Stimulated activated CD4-positive, alpha-beta T cell treated with anti-CD3 and anti-CD28 coated beads, Interleukin-1b, Interleukin-23, amount 100 ng/mL, for 24 hours (primary cell): ENCODE data around the gene RHEB.
A peak's percentile ranks its signal among the peaks of the same experiment; 100 is the strongest.

Experiments
- DNase-seq, 4 experiments: peaks; one replicate each; pipeline ENCODE4 v3.0.0-alpha.2; 2020; ENCODE audit warnings: low read depth in 4 of 4, low spot score in 1 of 4

Gene RHEB

DNA sequence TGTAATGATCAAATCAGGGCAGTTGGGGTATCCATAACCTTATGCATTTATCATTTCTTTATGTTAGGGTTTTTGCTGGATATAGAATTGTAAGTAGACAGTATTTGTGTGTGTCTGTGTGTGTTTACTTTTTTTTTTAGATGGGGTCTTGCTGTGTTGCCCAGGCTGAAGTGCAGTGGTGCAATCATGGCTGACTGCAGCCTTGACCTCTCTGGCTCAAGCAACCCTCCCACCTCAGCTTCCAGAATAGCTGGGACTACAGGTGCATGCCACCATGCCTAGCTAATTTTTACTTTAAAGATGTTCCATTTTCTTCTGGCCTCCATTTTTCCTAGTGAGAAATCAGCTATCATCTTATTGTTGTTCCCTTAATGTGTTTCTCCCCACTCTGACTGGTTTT lies 10.1 kb upstream of the RHEB start:
- DNase-seq: no peak

DNA sequence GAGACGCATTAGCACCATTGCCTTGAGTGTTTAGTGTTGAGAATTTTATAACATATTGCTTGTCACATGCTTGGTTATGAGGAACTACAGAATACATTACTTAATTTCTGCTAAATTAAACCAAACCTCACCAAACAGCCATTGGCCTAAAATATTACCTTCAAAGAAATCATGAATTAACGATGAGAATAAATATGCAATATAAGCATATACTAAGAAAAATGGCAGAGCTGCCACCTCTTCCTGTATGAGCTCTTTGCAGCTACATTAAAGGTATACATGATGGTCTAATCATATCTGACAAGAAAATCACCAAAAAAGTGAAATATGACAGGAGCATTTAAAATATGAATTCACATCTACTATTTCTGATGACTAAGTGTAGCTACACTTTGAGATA lies 5.2 kb upstream of the RHEB start:
- no peak for DNase-seq

GRCh38 chr7:151524331-151524730 lies 4.6 kb upstream of the RHEB start:
- no peak for DNase-seq

GRCh38 chr7:151520419-151521261 lies 945 bp upstream of the RHEB start:
- DNase-seq: peak in 3 of 4 experiments; percentile 12 to 24 (median 23)

DNA sequence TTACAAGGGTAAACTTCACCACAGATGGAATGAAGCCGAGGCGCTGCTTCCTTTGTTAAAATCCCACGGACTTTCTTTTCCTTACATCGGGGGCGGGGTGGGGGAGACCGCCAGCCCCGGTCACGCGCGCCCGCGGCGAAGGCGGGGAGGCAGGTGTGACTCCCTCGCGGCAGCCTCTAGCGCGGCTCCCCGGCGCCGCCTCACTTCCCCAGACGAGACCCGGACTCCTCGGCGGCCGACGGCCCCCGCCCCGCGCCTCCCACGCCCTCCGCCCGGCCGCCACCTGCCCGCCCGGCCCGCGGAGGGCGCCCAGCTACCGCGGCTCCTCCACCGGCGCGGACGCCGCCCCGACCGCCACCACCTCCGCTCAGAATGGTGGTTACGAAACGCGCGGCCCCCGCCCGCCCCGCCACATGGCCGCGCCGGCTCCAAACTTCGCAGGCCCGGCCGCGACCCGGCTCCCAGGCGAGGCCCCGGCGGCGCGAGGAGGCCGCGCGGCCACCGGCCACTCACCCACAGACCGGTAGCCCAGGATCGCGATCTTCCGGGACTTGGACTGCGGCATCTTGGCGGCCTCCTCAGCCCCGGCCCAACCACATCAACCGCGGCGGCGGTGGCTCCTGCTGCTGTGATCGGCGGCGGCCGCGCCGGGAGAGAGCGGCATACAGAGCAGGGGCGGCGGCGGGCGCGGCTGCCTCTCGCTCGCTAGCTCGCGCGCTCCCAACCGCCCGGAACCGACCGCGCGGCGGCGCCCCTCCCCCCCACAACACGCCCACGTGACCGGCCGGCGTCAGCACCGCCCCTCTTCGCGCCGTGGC lies 539 bp downstream of the RHEB start:
- peak; percentile 15 to 43 (median 32) for DNase-seq

- DNase-seq: peak; percentile 24 to 42 (median 32)
These were observed 1.4 kb downstream of the RHEB start for GRCh38 chr7:151518105-151518946.

GRCh38 chr7:151517601-151518104 lies 2.0 kb downstream of the RHEB start:
- no peak for DNase-seq

GRCh38 chr7:151515276-151515565 lies 4.5 kb downstream of the RHEB start:
- DNase-seq: no peak

GRCh38 chr7:151514461-151515275 lies 5.0 kb downstream of the RHEB start:
- no peak for DNase-seq

GRCh38 chr7:151513133-151513532 lies 6.6 kb downstream of the RHEB start:
- no peak for DNase-seq

- DNase-seq: no peak
These were observed 7.3 kb downstream of the RHEB start for GRCh38 chr7:151512353-151512752.

DNA sequence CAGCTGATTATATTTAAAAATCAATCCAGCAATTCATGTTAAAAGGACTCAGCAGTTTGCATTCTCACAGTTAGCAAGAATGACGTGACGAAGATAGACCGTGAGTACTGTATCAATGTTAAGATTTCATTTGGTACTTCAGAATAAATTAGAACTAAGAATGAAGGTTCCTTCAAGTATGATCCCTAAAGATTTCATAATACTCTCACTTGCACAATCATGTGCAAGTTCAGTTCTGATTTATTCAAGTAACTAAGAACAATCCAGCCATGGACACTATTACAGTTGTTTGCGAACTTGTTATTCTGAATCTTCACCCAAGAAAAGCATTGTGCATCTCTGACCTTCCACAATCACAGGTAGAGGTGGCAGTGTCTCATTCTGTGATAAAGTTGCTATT lies 7.7 kb downstream of the RHEB start:
- no peak for DNase-seq

DNA sequence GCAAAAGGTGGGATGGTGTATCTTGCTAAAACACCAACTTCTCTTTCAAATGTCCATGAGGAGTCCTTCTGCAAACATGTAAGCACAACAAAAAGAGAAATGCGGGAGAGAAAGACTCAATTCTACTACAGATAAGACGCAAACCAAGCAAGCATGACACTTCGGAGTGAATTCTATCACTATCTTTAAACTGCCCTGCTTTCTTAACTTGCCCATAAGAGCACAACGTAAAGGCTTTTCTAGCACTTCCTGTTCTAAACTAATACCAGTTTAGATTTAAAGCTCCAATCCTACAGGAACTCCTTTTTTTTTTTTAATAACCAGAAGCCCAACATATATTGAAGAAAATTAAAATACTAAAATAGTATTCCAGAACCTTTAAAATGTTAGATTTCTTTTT lies 8.4 kb downstream of the RHEB start:
- DNase-seq: no peak

DNA sequence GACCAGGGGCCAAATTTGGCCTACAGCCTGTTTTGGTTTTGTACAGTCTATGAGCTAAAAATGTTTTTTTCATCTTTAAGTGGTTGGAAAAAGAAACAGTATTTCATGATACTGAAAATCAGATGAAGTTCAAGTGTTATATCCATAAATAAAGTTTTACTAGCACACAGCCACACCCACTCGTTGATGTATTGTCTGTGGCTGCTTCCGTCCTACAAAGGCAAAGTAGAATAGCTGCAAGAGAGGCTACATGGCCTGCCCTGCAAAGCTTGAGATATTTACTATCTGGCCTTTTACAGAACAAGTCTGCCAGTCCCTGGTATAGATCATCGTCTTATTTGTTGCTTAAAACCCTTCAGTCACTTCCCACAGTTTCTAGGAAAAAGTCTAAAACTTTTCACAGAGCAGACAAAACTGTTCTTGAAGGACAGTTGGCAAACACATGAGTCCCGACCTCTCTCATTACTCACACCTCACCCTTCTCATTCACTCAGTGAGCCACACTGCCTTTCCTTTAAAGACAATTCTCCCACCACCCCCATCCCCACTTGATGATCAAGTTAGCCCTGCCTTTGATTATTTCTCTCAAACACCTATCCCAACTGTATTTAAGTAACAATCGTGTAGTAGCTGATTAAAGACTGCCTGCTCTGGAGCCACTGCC lies 9.9 kb downstream of the RHEB start:
- no peak for DNase-seq

DNA sequence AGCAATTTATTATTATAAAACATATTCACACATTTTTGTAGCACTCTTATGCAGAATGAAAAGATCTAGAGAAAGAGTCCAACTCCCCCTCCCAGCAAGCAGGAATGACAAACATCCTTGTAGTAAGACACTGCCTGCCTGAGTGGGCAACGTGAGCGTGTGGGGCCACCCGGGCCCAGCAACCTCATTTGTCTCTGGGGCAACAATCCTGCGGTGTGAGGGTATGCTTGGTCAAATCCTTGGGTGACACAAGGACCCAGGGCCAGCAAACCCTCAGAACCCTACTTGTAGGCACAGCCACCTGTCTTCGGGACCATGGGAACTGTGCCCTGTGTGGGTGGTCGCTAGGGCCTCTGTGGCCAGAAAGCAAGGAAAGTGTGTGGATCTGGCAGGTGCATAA lies 10.7 kb downstream of the RHEB start:
- DNase-seq: no peak

- no peak for DNase-seq
These were observed 11.9 kb downstream of the RHEB start for GRCh38 chr7:151507806-151508205.

DNA sequence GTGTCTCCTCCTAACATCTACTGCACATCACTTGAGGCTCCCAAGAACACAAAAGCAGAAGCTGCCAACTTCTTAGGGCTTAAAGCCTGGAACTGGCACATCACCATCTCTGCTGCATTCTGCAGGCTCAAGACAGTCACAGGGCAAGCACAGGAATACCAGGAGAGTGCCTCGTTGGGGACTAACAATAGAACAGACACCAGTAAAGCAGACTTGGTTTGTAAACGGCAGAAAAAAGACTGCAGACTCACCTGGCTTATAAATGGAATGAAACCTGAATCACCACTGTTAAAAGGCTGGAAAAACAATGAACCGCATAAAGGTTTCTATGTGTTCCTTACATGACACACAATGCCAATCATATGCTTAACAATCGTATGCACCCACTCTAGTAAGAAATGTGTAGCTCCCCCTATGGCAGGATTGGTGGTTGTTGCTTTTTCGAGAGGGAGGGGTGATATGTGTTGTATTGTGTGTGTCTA lies 12.8 kb downstream of the RHEB start:
- no peak for DNase-seq

- DNase-seq: no peak
These were observed 13.7 kb downstream of the RHEB start for GRCh38 chr7:151505836-151506468.

GRCh38 chr7:151505433-151505832 lies 14.3 kb downstream of the RHEB start:
- no peak for DNase-seq
